ENCODE data around the gene CELSR1.

Gene CELSR1

DNA sequence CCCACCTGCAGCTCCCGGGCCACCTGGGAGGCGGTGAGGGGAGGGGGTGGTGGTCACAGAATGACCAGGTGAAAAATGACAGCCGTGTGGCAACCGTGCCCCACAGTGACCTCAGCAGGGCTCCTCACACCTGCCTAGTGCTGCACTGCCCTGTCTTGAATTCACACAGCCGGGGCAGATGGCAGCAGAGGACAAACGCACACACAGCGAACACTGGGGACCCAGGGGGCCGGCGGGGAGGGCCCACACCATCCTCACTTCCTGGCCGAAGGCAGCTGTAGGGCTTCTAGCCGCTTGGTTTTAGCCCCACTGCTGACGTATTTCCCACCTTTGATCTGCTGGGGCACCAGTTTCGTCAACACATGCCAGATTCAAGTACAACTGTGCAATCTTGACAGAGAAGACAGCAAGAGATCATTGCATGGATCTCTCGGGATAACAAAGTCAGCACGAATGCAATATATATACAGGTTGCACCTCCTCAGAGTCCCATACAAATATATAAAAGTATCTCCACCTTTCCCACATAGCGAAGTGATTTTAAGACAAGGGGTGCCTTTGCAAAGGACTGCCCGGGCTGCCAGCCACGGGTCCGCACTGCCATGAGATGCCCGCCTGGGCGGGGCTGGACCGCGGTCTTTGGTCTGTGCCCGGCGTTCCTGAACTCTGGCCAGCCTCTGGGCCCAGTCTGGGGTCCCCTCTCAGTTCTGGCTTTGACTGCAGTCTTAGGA is 175.1 kb downstream of the CELSR1 start:
- no peak for DNase-seq (ENCODE audit: low read depth in 2 of 2)

DNA sequence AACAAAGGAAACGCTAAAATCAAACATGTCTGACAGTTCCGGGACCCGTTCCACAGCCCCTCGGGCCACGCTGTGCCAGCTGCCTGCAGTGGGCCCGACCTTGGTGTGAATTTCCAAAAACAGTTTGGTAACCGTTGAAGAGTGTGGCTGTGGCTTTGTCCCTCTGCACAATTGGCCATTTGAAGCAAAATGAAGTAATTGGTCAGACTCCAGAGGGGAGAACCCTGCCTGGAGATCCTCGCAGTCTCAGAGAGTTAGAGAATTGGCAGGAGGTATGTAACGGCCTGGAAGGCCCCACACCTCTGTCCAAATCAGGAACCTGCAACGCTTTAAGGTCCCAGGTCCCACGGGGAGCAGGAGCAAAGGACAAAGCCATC is 175.6 kb downstream of the CELSR1 start:
- no peak for DNase-seq (ENCODE audit: low read depth in 2 of 2)

DNA sequence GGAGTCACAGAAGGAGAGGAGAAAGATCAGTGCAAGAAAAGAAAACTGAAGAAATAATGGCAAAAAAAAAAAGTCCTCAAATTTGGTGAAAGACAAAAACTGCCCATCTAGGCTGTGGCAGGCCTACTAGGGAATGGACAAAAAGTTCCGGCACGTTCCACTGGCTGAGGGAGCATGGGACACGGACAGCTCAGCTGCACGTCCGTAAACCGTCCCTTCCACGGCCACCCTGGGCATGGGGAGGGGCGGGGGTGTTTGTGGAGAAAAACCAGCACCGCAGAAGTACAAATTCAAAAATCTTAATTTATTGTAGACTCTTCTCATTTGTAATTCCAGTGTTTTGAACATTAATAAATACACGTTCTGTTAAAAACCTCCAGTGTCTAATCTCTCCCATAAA is 176.5 kb downstream of the CELSR1 start:
- DNase-seq (ENCODE audit: low read depth in 2 of 2) = no peak

DNA sequence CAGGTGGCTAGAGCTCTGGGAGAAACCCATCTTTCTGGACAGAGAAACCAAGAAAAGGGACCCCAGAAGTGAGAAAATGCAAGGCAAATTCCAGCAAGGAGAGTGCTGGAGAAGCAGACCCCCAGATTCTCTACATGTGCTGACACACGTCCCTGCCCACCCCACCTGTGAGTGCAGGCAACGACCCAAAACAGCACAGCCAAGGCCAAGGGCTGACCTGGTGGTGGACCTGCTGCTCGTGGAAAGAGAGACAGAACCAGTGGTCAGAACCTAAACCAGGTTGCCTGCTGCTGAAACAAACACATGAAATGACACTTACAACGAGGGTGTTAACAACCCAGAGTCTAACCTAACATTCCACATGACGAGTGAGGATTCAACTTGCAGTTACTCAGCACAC is 177.3 kb downstream of the CELSR1 start:
- DNase-seq (ENCODE audit: low read depth in 2 of 2) = no peak

DNA sequence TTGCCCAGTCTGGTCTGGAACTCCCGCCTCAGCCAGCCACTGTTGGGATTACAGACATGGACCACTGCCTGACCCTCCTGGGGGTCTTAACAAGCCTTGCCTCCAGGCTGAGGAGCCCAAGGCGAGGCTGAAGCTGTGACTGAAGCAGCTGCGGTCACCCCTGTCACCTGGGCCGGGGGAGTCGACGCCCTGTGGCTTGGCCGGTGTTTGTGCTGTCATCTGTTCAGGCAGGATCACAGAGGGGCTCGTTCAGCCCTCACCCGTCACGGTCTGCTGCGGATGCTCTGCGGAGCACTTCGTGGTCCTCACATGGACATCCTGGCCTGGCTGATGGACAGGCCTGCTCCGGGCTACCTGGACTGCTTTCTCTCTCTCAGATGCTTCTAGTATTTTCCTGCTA is 178.1 kb downstream of the CELSR1 start:
- DNase-seq (ENCODE audit: low read depth in 2 of 2) = no peak

DNA sequence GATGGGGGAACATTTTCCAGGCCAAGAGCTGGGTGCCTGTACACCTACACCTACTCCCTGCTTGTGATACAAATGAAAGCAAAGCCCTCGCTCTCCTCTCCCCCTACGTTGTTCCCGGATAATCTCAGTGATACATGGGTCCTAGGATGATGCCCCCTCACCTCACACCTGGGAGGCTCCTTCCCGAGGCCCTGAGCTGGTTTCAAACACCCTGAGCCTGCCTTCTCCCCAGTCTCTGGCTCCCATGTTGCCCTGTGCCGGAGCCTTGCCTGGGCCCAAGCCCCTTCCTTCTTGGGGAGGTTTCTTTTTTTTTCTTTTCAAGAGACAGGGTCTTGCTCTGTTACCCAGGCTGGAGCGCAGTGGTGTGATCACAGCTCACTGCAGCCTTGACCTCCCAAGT is 178.7 kb downstream of the CELSR1 start:
- DNase-seq (ENCODE audit: low read depth in 2 of 2) = no peak

DNA sequence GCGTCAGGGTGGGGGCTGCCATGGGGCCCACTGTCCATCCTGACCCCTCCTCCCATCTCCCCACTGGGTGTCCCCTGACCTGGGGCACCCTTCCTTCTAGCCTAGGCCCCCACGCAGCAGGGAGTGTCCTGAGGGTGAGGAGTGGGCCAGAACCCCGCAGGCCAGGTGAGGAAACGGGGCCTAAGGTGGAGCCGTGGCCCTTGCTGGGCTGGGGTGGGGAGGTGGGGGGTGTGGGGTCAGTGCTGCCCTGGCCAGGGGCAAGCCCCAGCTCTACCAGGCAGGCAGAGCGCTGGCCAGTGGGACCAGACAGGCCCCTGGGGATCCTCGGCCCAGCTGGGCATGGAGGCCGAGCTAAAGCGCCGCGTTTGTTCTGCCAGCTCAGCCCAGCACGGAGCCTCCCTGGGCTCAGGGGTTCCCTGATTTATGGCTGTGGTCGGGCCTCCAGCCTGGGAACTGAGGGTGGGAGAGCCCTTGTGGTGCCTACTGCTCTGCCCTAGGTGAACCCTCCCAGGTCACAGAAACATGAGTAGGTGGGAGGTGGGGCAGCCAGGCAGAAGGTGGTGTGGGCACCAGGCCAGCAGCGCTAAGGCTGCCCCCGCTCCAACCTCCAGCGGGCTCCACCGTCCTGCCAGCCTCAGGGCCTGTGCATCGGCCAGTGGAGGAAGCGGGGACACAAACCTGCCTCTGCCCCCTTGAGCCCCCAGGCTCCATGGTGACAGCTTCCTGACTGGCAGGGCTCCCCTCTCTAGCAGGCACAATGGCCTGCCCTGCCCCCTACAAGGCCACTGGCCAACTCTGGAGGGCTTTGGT is 179.5 kb downstream of the CELSR1 start:
- DNase-seq (ENCODE audit: low read depth in 2 of 2) = no peak

DNA sequence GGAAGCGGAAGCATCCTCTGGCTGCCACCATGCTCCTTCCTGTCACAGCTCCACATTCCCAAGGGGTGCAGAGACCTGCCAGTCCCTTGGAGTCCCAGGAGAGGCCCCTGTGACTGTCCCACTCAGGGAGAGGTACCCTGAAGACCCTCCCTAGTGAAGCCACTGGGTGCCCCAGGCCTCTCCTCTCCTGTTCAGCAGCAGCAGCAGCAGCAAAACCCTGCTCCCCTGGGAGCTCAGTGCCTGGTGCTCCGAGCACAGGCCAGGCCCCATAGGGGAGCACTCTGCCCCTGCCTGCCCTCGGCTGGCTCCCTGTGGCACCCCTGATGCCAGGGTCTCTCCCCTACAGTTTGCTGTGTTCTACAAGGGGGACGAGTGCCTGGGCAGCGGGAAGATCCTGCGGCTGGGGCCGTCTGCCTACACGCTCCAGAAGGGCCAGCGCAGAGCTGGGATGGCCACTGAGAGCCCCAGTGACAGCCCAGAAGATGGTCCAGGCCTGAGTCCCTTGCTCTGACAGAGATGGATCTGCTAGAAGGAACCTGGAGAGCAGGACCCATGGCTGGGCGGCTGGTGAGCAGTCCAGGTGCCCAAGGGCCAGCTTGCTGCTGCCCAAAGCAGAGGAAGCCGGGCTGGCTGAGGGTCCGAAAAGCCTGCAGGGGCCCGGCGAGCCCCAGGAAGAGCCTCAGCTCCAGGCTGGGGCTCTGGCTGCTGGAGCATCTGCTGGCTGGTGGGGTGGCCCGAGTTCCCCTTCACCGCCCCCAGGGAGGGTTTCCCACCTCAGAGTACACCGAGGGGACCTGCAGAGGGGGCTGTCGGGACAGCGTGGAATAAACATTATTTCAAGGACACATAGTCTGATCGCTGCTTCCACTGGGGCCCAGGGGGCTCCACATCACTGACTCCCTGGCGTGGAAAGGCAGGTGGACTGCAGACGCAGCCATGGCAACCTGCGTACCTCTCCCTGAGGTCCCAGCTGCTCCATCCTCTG is 180.6 kb downstream of the CELSR1 start:
- no peak for DNase-seq (ENCODE audit: low read depth in 2 of 2)

DNA sequence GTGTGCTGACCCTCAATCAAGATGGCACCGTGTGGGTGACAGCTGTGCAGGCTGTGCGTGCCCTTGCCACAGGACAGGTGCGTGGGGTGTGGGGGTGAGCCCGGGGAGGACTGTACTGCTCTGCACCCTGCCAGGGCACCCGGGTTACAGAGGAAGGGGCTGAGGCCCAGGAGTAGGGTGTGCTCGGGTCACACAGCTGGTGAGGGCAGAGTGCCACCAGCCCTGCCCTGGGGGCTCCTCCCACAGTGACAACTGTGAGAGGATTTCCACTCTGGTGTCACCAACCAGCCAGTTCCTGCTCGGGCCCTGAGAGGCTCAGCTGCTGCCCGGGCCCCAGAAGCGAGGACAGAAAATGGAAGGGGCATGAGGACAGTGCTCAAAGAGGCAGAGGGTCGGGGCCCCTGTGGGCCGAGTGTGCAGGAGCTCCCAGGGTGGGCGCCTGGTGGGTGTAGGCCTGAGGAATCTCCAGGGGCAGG is 181.4 kb downstream of the CELSR1 start:
- DNase-seq (ENCODE audit: low read depth in 2 of 2) = no peak

DNA sequence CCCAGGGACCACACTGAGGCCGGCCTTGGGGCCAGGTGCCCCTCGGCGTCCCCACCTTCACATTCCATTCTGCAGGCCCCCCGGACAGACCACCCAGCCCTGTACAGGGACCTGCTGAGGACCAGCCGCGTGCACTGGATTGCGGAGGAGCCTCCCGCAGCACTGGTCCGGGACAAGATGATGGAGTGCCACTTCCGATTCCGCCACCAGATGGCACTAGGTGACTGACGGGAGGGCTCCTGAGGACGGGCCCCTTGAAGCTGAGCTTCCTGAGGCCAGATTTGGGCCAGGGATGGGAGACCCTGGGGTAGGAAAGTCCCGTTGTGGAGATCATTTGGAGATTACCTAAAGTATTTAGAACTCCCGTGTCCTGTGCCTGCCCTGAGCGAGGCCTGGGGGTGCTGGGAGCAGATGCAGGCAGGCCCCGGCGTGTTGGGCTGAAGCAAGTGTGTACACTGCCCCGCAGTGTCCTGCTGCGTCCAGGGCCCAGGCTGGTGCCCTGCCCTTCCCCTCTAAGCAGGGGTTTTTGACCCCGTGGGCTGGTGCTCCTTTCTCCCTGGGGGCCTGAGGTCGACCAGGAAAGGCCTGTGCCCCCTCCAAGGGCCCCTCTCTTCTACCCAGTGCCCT is 181.9 kb downstream of the CELSR1 start:
- DNase-seq (ENCODE audit: low read depth in 2 of 2) = peak in 1 of 2 donors; percentile 35

DNA sequence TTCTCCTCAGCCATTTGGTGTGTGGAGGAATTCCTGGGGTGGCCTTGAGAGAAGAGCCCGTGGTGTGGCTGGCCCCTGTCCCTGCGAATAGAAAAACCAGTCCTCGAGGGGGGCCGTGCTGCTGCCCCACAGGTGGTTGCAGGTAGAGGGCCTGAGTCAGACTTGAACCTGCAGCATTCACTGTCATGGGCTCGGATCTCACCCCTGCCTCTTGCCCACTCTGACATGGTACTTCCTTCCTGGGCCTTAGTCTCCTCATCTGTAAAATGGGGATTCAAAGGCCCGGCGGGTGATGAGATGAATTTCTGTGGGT is 182.5 kb downstream of the CELSR1 start:
- DNase-seq (ENCODE audit: low read depth in 2 of 2) = no peak

DNA sequence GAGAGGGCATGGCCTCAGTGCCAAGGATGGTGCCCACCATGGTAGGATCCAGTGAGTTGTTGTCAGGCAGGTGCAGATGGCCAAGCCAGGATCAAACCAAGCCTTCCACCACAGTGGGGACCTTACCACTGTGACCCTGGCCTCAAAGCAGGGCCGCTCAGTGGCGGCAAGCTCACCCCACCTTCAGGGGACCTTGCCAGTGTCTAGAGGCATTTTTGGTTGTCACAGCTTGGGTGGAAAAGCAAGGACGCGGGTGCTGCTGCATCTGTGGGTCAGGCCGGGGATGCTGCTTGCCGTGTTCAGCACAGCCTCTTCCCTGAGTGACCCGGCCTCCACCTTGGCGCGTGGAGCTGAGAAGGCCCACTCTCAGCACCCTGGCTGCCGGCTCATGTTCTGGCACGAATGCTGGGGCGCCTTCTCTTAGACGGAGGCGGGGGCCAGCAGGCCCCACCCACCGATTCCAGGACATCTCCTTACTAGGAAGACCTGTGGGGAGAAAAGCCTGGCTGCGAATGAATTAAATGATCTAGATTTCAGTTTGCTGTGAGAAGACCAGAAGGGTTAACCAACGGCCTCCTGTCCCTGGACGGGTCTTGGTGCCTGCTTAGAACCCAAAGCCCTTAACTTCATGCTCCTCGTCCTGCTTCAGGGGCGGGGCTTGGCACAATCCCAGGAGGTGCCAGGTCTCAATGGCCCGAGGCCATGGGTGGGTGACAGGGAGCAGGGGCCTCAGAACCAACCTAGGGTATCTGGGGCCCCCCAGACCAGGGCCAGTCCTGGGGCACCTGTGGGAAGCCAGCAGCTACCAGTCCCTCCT is 183.0 kb downstream of the CELSR1 start:
- no peak for DNase-seq (ENCODE audit: low read depth in 2 of 2)

DNA sequence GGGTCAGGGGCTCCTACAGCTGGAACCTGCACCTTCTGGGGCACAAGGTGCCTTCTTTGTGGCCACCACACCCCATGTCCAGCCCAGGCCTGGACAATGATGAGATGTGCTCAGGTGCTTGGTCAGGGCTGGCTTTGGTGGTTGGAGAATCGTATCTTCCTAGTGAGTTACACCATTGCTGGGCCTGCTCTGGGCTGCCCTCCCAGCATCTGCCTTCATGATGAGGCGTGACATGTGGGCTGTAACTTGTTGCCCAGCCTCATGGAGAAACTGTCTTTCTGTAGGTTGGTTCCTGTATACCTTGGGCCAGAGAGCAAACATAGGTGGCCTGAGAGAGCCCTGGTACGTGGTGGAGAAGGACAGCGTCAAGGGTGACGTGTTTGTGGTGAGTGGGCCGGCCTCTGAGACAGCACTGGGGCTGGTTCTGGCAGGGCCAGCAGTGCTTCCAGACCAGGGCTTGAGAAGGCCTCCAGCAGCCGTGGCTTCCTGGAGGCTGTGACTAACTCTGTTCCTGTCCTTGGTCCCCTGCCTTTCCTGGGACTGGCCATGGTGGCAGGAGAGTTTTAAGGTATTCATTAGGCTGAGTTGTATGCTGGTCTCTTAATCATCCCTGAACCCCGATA is 183.8 kb downstream of the CELSR1 start:
- no peak for DNase-seq (ENCODE audit: low read depth in 2 of 2)

DNA sequence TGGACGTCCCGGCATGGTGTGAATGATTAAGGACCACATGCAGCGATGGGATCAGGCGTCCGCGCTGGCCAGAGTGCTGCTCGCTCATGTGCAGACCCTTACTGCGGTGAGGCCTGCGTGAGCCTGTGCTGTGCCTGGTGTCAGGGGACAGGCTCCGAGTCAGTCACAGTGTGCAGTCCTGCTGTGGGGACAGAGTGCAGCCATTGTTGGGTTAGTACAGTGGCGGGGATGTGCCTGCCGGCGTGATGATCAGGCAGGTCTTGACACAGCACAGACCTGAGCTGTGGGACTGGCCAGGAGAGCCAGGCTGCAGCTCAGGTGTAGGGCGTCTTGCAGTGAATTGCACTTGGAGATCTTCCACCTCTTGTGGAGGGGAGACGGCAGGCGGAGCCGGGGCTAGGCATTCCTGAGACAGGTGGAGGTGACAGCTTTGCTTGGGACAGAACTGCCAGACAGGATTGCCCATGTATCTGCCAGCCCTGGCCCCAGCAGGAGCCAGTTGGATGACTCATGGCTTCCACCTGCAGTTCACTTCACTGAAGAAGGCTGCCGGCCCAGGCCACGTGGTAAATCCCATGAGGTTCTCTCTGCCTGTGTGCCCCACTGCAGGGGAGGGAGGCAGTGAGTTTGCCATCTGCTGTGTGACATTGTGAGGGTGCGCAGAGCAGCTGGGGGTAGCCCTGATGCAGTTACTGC is 184.6 kb downstream of the CELSR1 start:
- DNase-seq (ENCODE audit: low read depth in 2 of 2) = no peak

DNA sequence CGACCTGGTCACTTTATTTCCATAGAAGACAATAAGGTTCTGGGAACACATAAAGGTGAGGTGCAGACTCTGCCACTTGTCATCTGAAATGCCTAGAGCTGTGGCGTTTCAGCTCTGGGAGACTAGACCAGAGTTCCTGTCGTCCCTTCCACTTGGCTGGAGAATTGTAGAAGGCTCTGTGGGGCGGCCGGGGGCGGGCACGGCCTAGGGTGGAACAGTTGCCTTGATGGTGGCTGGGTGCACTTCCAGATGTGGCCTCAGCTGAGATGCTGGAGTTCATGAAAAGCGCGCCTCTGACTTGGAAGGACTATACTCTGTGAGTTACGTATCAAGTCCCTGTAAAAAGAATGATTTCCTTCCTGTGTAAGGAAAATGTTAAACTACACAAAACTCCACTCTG is 185.1 kb downstream of the CELSR1 start:
- DNase-seq (ENCODE audit: low read depth in 2 of 2) = no peak

DNA sequence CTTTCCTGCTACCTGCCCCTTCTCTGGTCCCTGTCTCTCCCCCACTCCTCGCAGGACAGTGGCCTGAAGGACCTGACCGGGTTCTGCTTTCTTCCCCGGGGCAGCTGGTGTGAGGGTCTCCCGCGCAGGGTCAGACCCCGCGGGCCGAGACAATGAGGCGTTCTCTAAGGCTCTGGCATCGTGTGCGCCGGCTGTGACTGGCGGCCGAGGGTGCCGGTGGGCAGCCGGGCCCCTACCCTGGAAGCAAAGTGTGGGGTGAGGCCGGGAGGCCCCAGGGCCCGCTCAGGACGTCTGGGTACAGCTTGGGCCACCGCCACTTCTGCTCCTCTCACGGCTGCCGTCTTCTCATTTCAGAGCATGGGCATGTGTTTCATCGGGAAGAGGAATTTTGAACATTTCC is 185.7 kb downstream of the CELSR1 start:
- DNase-seq (ENCODE audit: low read depth in 2 of 2) = no peak

DNA sequence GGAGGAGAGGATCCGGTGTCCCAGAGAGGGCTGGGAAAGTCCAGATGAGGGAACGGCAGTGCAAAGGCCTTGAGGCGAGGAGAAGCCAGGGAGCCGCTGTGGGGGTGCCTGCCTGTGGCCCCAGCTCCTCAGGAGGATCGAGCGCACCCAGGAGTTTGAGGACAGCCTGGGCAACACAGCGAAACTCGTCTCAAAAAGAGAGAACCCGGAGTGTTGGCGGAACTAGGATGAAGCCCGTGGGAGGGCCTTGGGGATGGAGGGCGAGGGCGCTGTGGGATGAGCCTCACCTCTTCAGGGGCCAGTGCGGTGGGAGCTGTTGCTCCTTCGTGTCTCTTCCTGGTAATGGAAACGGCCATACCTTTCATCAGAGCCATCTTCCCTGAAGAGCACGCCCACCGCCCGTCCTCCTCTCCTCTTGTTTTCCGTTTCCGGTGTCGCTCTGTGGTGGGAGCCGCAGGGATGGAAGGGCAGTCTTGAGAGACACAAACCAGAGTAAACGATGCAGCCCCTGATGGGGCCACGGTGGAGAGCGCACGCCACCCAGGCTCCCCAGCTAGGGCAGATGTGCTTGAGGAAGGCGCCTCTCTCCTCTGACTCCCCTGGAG is 186.2 kb downstream of the CELSR1 start:
- no peak for DNase-seq (ENCODE audit: low read depth in 2 of 2)

DNA sequence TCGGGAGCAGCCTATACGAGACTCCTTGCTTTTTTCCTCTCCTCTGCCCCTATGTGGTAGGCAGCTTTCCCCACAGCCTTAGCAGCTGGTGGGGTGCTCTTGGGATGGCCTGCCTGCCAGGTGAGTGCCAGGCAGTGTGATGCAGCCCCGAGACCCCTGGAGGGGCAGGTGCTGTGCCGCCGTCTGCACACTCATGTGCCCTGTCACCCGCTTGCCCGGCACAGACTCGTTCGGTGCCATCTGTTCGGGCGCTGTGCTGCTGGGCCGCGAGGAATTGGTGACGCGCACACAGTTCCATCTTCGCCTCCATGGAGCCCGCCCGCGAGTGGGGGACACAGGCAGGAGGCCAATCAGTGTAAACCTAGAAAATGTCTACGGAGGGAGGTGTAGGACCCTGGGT is 186.8 kb downstream of the CELSR1 start:
- no peak for DNase-seq (ENCODE audit: low read depth in 2 of 2)

DNA sequence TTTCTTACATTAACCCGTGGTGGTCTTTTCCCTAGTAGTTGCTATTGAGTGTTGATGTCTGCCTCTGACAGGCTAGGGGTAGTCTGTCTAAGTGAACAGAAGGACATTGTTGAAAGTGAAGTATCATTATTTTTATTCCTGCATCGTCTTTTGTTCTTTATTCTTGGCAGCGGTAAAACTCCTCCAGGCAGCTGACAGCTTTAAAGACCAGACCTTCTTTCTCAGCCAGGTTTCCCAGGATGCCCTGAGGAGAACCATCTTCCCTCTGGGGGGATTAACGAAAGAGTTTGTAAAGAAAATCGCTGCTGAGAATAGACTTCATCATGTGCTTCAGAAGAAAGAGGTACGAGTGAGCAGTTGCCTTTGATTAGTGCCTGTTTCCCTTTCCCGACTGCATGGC is 187.3 kb downstream of the CELSR1 start:
- no peak for DNase-seq (ENCODE audit: low read depth in 2 of 2)

Data from stimulated activated CD8-positive, alpha-beta memory T cell treated with anti-CD3 and anti-CD28 coated beads, Interleukin-7, amount 100 ng/mL, for 4 hours (primary cell).